B cell (primary cell): Measurements from ENCODE around the gene WDR48. TPM values are rescaled to one million over a fixed set of nuclear protein-coding genes. Genes with fewer than 3 reads are reported as not detected.

Experiments used
- ATAC-seq: fragments of 200-7000 bp; cut with Tn5 transposase; one replicate; pipeline ENCODE4 v1.10.0; 2021; ENCODE audit warnings: low read depth, mild to moderate bottlenecking, moderate number of reproducible peaks, moderate library complexity
- CTCF ChIA-PET: fragments of 350-600 bp; sonication (Branson Sonifier 250); formaldehyde crosslinking; loops from one replicate; lab custom pipeline; 2021; ENCODE audit warnings: antibody characterized with exemption, inconsistent platforms; lab: Charles Lee
- POLR2A ChIA-PET: fragments of 350-600 bp; sonication (Branson Sonifier 250); formaldehyde crosslinking; loops from one replicate; lab custom pipeline; 2021; ENCODE audit warnings: antibody characterized with exemption; lab: Charles Lee
- DNase-seq: peaks from one replicate; pipeline ENCODE4 v3.0.0; 2013
- H2AFZ ChIP-seq: 2 replicates; pipeline ENCODE4 v1.6.1; 2012; ENCODE audit warnings: mild to moderate bottlenecking, low read depth, low read length; ENCODE audit not compliant: insufficient read depth, poor library complexity, severe bottlenecking
- H3K27ac ChIP-seq, 2 donors: 1 replicate in 1 of 2; 2 replicates in 1 of 2; pipeline ENCODE4 v1.5.1; 2012 to 2013; ENCODE audit warnings: low read length in 2 of 2, mild to moderate bottlenecking in 2 of 2, moderate library complexity in 1 of 2
- H3K27me3 ChIP-seq, 4 experiments: fragments of 200-600 bp in 1 of 4; sonication (generic) in 1 of 4; replicated peaks in 1 of 4; 1 replicate in 2 of 4; 2 replicates in 2 of 4; pipeline versions ENCODE4 v1.6.1 to v1.7.0; 2013 to 2016; ENCODE audit warnings: low read length in 3 of 4, mild to moderate bottlenecking in 2 of 4, mixed read lengths in 1 of 4, moderate library complexity in 1 of 4; ENCODE audit not compliant: insufficient read depth in 4 of 4, control insufficient read depth in 3 of 4; ENCODE audit errors: control extremely low read depth in 1 of 4
- H3K36me3 ChIP-seq, 2 experiments: replicated peaks in 1 of 2; 1 replicate in 1 of 2; 2 replicates in 1 of 2; pipeline versions ENCODE4 v1.6.1 to v1.7.1; 2013; ENCODE audit warnings: low read length in 1 of 2; ENCODE audit not compliant: insufficient read depth in 2 of 2, control insufficient read depth in 1 of 2; ENCODE audit errors: control extremely low read depth in 1 of 2, extremely low read depth in 1 of 2
- H3K4me1 ChIP-seq, 2 donors: fragments of 200-600 bp in 1 of 2; sonication (generic) in 1 of 2; 1 replicate in 1 of 2; 2 replicates in 1 of 2; pipeline versions ENCODE4 v1.5.1 to v1.6.1; 2013 to 2017; ENCODE audit warnings: low read length in 2 of 2; ENCODE audit not compliant: control insufficient read depth in 2 of 2, insufficient read depth in 2 of 2
- H3K4me2 ChIP-seq: replicated peaks from 2 replicates; pipeline ENCODE3; 2012; ENCODE audit warnings: mild to moderate bottlenecking, low read depth, low read length; ENCODE audit not compliant: poor library complexity, severe bottlenecking
- H3K4me3 ChIP-seq, 5 experiments: fragments of 200-600 bp in 1 of 5; sonication (generic) in 1 of 5; 1 replicate in 3 of 5; 2 replicates in 2 of 5; pipeline versions ENCODE4 v1.5.1 to v1.7.0; 2011 to 2016; ENCODE audit warnings: low read length in 4 of 5, mild to moderate bottlenecking in 4 of 5, low read depth in 2 of 5, control low read depth in 1 of 5, moderate library complexity in 1 of 5; ENCODE audit not compliant: insufficient read depth in 1 of 5; ENCODE audit errors: control extremely low read depth in 1 of 5, extremely low read depth in 1 of 5
- H3K79me2 ChIP-seq: fragments of 200-600 bp; sonication (generic); one replicate; pipeline ENCODE4 v1.6.0; 2016; ENCODE audit warnings: low read length; ENCODE audit not compliant: control insufficient read depth, insufficient read depth
- H3K9ac ChIP-seq: fragments of 200-600 bp; sonication (generic); 2 replicates; pipeline ENCODE4 v1.6.1; 2017; ENCODE audit warnings: mild to moderate bottlenecking, low read length, moderate library complexity
- H3K9me3 ChIP-seq, 3 donors: one replicate each; pipeline versions ENCODE4 v1.6.1 to v1.7.1; 2013; ENCODE audit warnings: low read length in 2 of 3; ENCODE audit not compliant: control insufficient read depth in 2 of 3, insufficient read depth in 1 of 3; ENCODE audit errors: control extremely low read depth in 1 of 3
- H4K20me1 ChIP-seq: 2 replicates; pipeline ENCODE4 v1.6.0; 2012; ENCODE audit warnings: mild to moderate bottlenecking, low read length; ENCODE audit not compliant: insufficient read depth, control insufficient read depth, poor library complexity, severe bottlenecking
- H3K27ac Mint-ChIP-seq: one replicate; pipeline ENCODE4 v1.8.0; 2021; ENCODE audit warnings: mixed read lengths
- H3K27me3 Mint-ChIP-seq: one replicate; pipeline ENCODE4 v1.8.0; 2021; ENCODE audit warnings: mixed read lengths
- H3K4me1 Mint-ChIP-seq: one replicate; pipeline ENCODE4 v1.8.0; 2021; ENCODE audit warnings: mixed read lengths
- H3K4me3 Mint-ChIP-seq: one replicate; pipeline ENCODE4 v1.8.0; 2021; ENCODE audit warnings: mixed read lengths
- H3K9me3 Mint-ChIP-seq: one replicate; pipeline ENCODE4 v1.8.0; 2022; ENCODE audit warnings: mixed read lengths; ENCODE audit not compliant: insufficient read depth
- EZH2 ChIP-seq: IDR thresholded peaks from 2 replicates; pipeline ENCODE4 v1.6.1; 2012; ENCODE audit warnings: borderline replicate concordance, low read depth, mild to moderate bottlenecking, moderate library complexity, low read length; ENCODE audit not compliant: insufficient read depth, poor library complexity, severe bottlenecking
- intact Hi-C: fragments of 100-400 bp; cut with micrococcal nuclease; formaldehyde crosslinking; loops from one replicate; pipeline ENCODE4 v1.10.0; 2022
- polyA plus RNA-seq: library from polyadenylated mRNA; depleted of rRNA; stranded (reverse); fragments of >200 nt; gene quantifications from 2 replicates; pipeline ENCODE4 v1.2.3, GENCODE V29; 2012
- total RNA-seq, 2 donors: library from RNA; stranded (reverse); fragments of 120-200 nt in 1 of 2; gene quantifications; 1 replicate in 1 of 2; 2 replicates in 1 of 2; pipeline versions ENCODE4 v1.2.3 to v1.2.4, GENCODE V29; 2013 to 2022
- TF ChIP-seq, protein P1 (sequence below): fragments of 200-600 bp; IDR thresholded peaks from one replicate; pipeline ENCODE4 v1.8.0; 2022; ENCODE audit warnings: antibody characterized with exemption, mild to moderate bottlenecking

WDR48 gene
- total and polyA plus RNA-seq, 2 donors (not counting 1 experiment from before 2014, with no cell fraction given): 20.8 to 68.6 TPM

DNA sequence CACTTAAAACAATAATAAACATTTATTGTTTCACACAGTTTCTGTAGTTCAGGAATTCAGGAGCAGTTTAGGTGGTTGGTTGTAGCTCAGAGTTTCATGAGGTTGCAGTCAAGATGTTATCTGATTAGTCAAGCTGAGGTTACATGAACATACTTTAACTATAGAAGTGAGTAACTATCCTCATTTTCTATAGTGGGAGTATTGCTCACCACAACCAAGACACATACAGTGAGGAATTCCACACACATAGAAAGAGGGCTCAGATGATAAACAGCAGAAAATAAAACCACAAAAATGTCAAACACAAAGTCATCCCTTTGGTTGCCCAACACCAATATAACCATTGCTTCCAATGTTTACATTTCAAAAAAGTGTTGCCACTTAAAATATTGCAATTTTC is 13.7 kb upstream of the WDR48 start:
- Mint-ChIP-seq H3K27ac (no peak overlapping the region), H3K27me3 (peaks cover 28% of the 10 kb centered on the region), H3K4me3 (no peak overlapping the region), H3K9me3 (peaks cover 8% of the 10 kb centered on the region), H3K4me1 (no peaks in the 10 kb centered on the region)
- H2AFZ ChIP-seq: no peak overlapping the region
- no peaks in the 10 kb centered on the region for H3K27me3 ChIP-seq
- no peak overlapping the region for H3K27ac ChIP-seq
- no peaks in the 10 kb centered on the region for H3K36me3 ChIP-seq
- CTCF ChIA-PET: no interaction called here
- no peak for TF ChIP-seq EZH2
- TF ChIP-seq, protein P1, sequence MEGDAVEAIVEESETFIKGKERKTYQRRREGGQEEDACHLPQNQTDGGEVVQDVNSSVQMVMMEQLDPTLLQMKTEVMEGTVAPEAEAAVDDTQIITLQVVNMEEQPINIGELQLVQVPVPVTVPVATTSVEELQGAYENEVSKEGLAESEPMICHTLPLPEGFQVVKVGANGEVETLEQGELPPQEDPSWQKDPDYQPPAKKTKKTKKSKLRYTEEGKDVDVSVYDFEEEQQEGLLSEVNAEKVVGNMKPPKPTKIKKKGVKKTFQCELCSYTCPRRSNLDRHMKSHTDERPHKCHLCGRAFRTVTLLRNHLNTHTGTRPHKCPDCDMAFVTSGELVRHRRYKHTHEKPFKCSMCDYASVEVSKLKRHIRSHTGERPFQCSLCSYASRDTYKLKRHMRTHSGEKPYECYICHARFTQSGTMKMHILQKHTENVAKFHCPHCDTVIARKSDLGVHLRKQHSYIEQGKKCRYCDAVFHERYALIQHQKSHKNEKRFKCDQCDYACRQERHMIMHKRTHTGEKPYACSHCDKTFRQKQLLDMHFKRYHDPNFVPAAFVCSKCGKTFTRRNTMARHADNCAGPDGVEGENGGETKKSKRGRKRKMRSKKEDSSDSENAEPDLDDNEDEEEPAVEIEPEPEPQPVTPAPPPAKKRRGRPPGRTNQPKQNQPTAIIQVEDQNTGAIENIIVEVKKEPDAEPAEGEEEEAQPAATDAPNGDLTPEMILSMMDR: no peak
- H3K9ac ChIP-seq: no peak overlapping the region
- no peak overlapping the region for H3K4me3 ChIP-seq
- no peak overlapping the region for H3K4me2 ChIP-seq
- DNase-seq (no peak), ATAC-seq (no peak)
- no peaks in the 10 kb centered on the region for H3K4me1 ChIP-seq
- POLR2A ChIA-PET: no interaction called here
- H4K20me1 ChIP-seq: no peaks in the 10 kb centered on the region
- peaks cover 3 to 14% (median 5%) of the 10 kb centered on the region in 3 donors for H3K9me3 ChIP-seq
- no peaks in the 10 kb centered on the region for H3K79me2 ChIP-seq
- intact Hi-C loops: no loop called here

DNA sequence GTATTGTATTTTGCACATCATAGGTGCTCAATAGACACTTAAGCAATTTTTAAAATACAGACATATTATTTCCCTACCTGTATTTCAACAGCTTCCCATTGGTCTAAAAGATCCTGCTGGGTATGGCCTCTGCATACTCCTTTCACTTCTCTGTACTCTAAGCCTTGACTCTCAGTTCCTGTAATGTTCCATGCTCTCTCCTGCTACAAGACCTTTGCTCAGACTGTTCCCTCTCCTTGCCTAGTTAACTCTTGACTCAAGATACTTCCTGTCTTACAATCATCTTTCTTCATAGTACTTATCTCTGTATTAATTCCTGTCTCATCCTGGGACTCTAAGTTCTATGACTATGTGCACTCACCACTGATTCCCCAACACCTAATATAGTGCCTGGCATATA is 1.8 kb upstream of the WDR48 start:
- ATAC-seq: no peak
- Mint-ChIP-seq H3K27ac (no peak overlapping the region), H3K4me1 (peaks cover 31% of the 10 kb centered on the region), H3K27me3 (no peaks in the 10 kb centered on the region), H3K4me3 (no peak overlapping the region), H3K9me3 (no peaks in the 10 kb centered on the region)
- Histone ChIP-seq H4K20me1 (peaks cover 16% of the 10 kb centered on the region), H3K4me3 (no peak overlapping the region), H3K27ac (no peak overlapping the region), H2AFZ (no peak overlapping the region), H3K27me3 (no peaks in the 10 kb centered on the region), H3K9me3 (no peaks in the 10 kb centered on the region), H3K9ac (no peak overlapping the region), H3K4me2 (no peak overlapping the region), H3K36me3 (no peaks in the 10 kb centered on the region), H3K79me2 (peaks cover 43% of the 10 kb centered on the region), H3K4me1 (peaks cover 11 to 15% of the 10 kb centered on the region in 2 donors)
- no peak for TF ChIP-seq EZH2
- TF ChIP-seq, protein P1: no peak
- ChIA-PET POLR2A (interaction anchor here (1.0 kb wide), 1 partner anchor 334 kb away, joined by 6 read pairs; no protein-coding TSS in a partner anchor), CTCF (interaction anchor here (0.9 kb wide), 1 partner anchor 15 kb away, joined by 3 read pairs; no protein-coding TSS in a partner anchor)
- intact Hi-C loops: loop anchor here (5.0 to 10.0 kb wide), 2 partner anchors 885 to 1402 kb away; partner anchors contain the start of gene OXSR1
- peak; percentile 32 for DNase-seq
